Smooth muscle cell (in vitro differentiated cells): Measurements from ENCODE around the gene ADCY1. TPM values are rescaled to one million over a fixed set of nuclear protein-coding genes. Genes with fewer than 3 reads are reported as not detected.

Experiments used
- DNase-seq: peaks from one replicate; lab custom pipeline; 2025; ENCODE audit not compliant: unreplicated experiment; lab: John Stamatoyannopoulos, UW
- H2AFZ ChIP-seq: fragments of 200-600 bp; sonication (generic); 2 replicates; pipeline ENCODE4 v1.6.0; 2016; ENCODE audit warnings: antibody characterized with exemption, low read depth, mild to moderate bottlenecking
- H3F3A ChIP-seq: fragments of 200-600 bp; sonication (generic); 2 replicates; pipeline ENCODE4 v1.6.0; 2017; ENCODE audit warnings: antibody characterized with exemption, low read depth
- H3K27ac ChIP-seq: fragments of 200-600 bp; sonication (generic); 2 replicates; pipeline ENCODE4 v1.5.1; 2016; ENCODE audit warnings: low read depth, mild to moderate bottlenecking
- H3K27me3 ChIP-seq: fragments of 200-600 bp; sonication (generic); 2 replicates; pipeline ENCODE4 v1.6.1; 2016; ENCODE audit warnings: low read depth, mild to moderate bottlenecking
- H3K36me3 ChIP-seq: fragments of 200-600 bp; sonication (generic); 2 replicates; pipeline ENCODE4 v1.5.1; 2016; ENCODE audit warnings: low read depth
- H3K4me1 ChIP-seq: fragments of 200-600 bp; sonication (generic); 2 replicates; pipeline ENCODE4 v1.5.1; 2016; ENCODE audit warnings: low read depth
- H3K4me2 ChIP-seq: fragments of 200-600 bp; sonication (generic); 2 replicates; pipeline ENCODE4 v1.6.0; 2016; ENCODE audit warnings: mild to moderate bottlenecking
- H3K4me3 ChIP-seq: fragments of 200-600 bp; sonication (generic); 2 replicates; pipeline ENCODE4 v1.5.1; 2016; ENCODE audit warnings: mild to moderate bottlenecking
- H3K79me2 ChIP-seq: fragments of 200-600 bp; sonication (generic); 2 replicates; pipeline ENCODE4 v1.6.0; 2016; ENCODE audit warnings: low read depth, mild to moderate bottlenecking
- H3K9ac ChIP-seq: fragments of 200-600 bp; sonication (generic); 2 replicates; pipeline ENCODE4 v1.6.0; 2016; ENCODE audit warnings: low read depth
- H3K9me3 ChIP-seq: fragments of 200-600 bp; sonication (generic); replicated peaks from 2 replicates; pipeline ENCODE4 v1.5.1; 2016; ENCODE audit warnings: low read depth
- H4K20me1 ChIP-seq: fragments of 200-600 bp; sonication (generic); 2 replicates; pipeline ENCODE4 v1.6.0; 2016; ENCODE audit warnings: low read depth
- WGBS: methylation state at CpG from one replicate; pipeline ENCODE4 v1.1.7; 2016; ENCODE audit warnings: low lambda C conversion rate; 5-methylcytosine and 5-hydroxymethylcytosine counted together
- polyA plus RNA-seq: library from polyadenylated mRNA; unstranded; fragments of >200 nt; fragmentation: Nextera tagmentation; extraction: Ambion mirVana; gene quantifications from 2 replicates; pipeline ENCODE4 v1.2.1, GENCODE V29; 2016
- total RNA-seq: library from RNA; depleted of rRNA; stranded (reverse); fragments of >200 nt; gene quantifications from 2 replicates; pipeline ENCODE4 v1.2.3, GENCODE V29; 2014
- TF ChIP-seq, protein P1 (sequence below): fragments of 200-600 bp; sonication (generic); IDR thresholded peaks from 2 replicates; pipeline ENCODE4 v1.5.1; 2017; ENCODE audit warnings: borderline replicate concordance, mild to moderate bottlenecking, antibody characterized with exemption; ENCODE audit not compliant: insufficient read depth, poor library complexity, severe bottlenecking

The ADCY1 gene
- total and polyA plus RNA-seq, 2 experiments from 2014 or later = 0.22 TPM; not detected in 1

DNA sequence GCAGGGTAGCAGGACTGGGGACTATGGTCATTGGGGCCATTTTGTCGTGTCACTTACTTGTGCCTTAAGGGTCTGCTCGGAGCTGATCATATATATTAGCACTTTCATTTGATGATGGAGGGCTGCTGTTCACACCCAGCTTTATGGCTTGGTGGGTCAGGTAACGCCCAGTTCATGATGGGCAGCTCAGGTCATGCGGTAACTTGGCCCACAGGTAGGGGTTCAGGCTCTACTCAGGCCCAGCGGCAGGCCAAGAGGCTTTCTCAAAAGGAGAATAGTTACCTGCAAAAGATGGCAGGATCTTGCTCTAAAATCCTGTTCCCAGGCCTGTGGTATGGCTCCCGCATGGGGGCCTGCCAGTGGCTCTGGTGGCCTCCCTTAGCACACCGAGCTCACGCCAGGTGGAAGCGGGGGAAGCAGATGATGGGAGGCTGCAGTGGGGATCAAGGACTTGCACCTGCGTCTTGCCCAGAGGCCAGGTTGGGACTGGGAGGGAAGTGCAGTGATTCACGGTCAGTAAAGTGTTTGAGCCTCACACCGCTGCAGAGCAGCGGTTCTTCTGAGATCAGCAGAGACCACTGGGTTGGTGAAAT, 109.5 kb downstream of the ADCY1 start:
- Histone ChIP-seq H4K20me1 (no peaks in the 10 kb centered on the region), H3K36me3 (no peaks in the 10 kb centered on the region), H3K27me3 (no peaks in the 10 kb centered on the region), H3K4me3 (no peak overlapping the region), H2AFZ (no peak overlapping the region), H3K4me2 (no peak overlapping the region), H3F3A (no peaks in the 10 kb centered on the region), H3K9ac (no peak overlapping the region), H3K9me3 (no peaks in the 10 kb centered on the region), H3K27ac (no peak overlapping the region), H3K79me2 (no peaks in the 10 kb centered on the region), H3K4me1 (no peaks in the 10 kb centered on the region)
- WGBS = 98% methylated on average over 13 of the region's 13 CpGs
- DNase-seq = no peak
- TF ChIP-seq, protein P1, sequence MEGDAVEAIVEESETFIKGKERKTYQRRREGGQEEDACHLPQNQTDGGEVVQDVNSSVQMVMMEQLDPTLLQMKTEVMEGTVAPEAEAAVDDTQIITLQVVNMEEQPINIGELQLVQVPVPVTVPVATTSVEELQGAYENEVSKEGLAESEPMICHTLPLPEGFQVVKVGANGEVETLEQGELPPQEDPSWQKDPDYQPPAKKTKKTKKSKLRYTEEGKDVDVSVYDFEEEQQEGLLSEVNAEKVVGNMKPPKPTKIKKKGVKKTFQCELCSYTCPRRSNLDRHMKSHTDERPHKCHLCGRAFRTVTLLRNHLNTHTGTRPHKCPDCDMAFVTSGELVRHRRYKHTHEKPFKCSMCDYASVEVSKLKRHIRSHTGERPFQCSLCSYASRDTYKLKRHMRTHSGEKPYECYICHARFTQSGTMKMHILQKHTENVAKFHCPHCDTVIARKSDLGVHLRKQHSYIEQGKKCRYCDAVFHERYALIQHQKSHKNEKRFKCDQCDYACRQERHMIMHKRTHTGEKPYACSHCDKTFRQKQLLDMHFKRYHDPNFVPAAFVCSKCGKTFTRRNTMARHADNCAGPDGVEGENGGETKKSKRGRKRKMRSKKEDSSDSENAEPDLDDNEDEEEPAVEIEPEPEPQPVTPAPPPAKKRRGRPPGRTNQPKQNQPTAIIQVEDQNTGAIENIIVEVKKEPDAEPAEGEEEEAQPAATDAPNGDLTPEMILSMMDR = no peak

DNA sequence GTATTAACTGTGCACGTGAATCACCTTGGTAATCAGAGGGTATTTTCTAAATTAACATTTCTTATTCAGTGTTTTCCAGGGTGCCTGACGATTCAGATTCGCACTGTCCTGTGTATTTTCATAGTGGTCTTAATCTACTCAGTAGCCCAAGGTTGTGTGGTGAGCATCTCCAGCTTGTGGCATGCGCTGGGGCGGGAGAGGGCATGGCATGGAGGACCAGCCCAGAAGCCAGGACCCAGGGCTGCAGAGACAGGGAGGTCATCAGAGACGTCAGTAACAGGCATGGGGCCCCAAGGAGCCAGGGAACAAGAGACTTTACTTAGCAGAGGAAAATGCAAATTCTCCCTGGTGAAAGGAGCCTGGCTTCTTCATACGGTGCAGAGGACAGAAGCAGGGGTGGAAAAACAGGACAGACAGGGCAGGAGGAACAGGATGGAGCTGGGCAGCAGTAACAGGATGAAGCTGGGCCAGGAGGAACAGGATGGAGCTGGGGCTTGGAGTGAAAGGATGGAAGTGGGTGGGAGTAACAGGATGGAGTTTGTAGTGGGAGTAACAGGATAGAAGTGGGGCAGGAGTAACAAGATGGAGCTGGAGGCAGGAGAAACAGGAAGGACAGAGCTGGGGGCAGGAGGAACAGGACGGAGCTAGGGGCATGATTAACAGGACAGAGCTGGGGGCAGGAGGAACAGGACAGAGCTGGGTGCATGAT, 110.9 kb downstream of the ADCY1 start:
- H3K4me2 ChIP-seq = no peak overlapping the region
- H3K4me1 ChIP-seq = no peaks in the 10 kb centered on the region
- TF ChIP-seq, protein P1 = no peak
- H3K79me2 ChIP-seq = no peaks in the 10 kb centered on the region
- H3K4me3 ChIP-seq = no peak overlapping the region
- no peaks in the 10 kb centered on the region for H3K9me3 ChIP-seq
- H3K27ac ChIP-seq = no peak overlapping the region
- H2AFZ ChIP-seq = no peak overlapping the region
- H3F3A ChIP-seq = no peaks in the 10 kb centered on the region
- H3K27me3 ChIP-seq = no peaks in the 10 kb centered on the region
- H3K36me3 ChIP-seq = no peaks in the 10 kb centered on the region
- H4K20me1 ChIP-seq = no peaks in the 10 kb centered on the region
- 79% methylated on average over 8 of the region's 8 CpGs for WGBS
- DNase-seq = no peak
- no peak overlapping the region for H3K9ac ChIP-seq

DNA sequence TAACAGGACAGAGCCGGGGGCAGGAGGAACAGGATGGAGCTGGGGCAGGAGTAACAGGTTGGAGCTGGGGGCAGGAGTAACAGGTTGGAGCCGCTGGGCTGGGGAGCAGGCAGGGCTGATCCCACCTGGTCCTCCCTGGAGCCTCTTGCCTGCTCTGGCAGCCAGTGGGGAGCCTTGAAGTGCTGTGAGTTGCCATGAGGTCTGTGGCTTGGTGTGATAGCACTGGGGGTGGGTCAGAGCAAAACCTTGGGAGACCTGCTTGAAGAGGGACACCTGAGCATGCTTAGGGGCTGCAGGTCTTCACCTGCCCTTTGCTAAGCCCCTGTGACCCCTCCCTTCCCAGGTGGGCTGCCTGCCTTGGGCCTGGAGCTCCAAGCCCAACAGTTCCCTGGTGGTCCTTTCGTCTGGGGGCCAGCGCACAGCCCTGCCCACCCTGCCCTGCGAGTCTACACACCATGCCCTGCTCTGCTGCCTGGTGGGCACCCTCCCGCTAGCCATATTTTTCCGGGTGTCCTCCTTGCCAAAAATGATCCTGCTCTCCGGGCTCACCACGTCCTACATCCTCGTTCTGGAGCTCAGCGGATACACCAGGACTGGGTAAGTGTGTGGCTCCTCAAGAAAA, 111.6 kb downstream of the ADCY1 start:
- DNase-seq = no peak
- no peaks in the 10 kb centered on the region for H4K20me1 ChIP-seq
- H3K4me2 ChIP-seq = no peak overlapping the region
- no peaks in the 10 kb centered on the region for H3K36me3 ChIP-seq
- H3K9ac ChIP-seq = no peak overlapping the region
- H3K4me1 ChIP-seq = no peaks in the 10 kb centered on the region
- H3K27me3 ChIP-seq = no peaks in the 10 kb centered on the region
- H3K27ac ChIP-seq = no peak overlapping the region
- TF ChIP-seq, protein P1 = no peak
- no peaks in the 10 kb centered on the region for H3K79me2 ChIP-seq
- 91% methylated on average over 10 of the region's 11 CpGs for WGBS
- no peaks in the 10 kb centered on the region for H3F3A ChIP-seq
- no peaks in the 10 kb centered on the region for H3K9me3 ChIP-seq
- no peak overlapping the region for H2AFZ ChIP-seq
- no peak overlapping the region for H3K4me3 ChIP-seq
